NCI-H2029 treated with DMSO at 0.1 percent for 48 hours (cell line): Measurements from ENCODE around the gene ANKRD11.
A peak's percentile ranks its signal among the peaks of the same experiment; 100 is the strongest.
"Not testable (repeated sequence)": the region's sequence is repeated elsewhere in the genome, so short reads cannot be mapped to it uniquely, and the experiment has no call there.

ENCODE experiments used
- DNase-seq: peaks from one replicate; lab custom pipeline; 2025; lab: John Stamatoyannopoulos, UW

Gene ANKRD11

GRCh38 chr16:89402962-89403361 lies 87.4 kb downstream of the ANKRD11 start:
- no peak for DNase-seq

GRCh38 chr16:89401641-89402445 lies 88.5 kb downstream of the ANKRD11 start:
- DNase-seq: no peak

GRCh38 chr16:89401205-89401604 lies 89.2 kb downstream of the ANKRD11 start:
- no peak for DNase-seq

DNA sequence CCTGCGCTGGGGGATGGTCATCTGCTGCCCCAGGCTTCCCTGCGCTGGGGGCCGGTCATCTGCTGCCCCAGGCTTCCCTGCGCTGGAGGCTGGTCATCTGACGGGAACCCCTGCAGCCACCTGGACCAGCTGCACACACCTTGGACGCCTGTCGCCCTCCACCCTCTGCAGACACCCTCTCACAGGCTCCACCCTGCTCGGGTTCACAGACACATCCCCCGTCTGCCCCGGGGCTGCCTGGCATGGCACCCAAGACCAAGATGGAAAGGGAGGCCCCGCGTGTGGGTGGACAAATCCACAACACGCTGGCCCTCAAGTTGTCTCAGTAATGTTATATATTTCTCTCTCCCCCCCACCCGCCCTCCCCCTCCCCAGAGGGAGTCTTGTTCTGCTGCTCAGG lies 89.6 kb downstream of the ANKRD11 start:
- DNase-seq: no peak

- no peak for DNase-seq
Observed at GRCh38 chr16:89398924-89399323, 91.4 kb downstream of the ANKRD11 start.

DNA sequence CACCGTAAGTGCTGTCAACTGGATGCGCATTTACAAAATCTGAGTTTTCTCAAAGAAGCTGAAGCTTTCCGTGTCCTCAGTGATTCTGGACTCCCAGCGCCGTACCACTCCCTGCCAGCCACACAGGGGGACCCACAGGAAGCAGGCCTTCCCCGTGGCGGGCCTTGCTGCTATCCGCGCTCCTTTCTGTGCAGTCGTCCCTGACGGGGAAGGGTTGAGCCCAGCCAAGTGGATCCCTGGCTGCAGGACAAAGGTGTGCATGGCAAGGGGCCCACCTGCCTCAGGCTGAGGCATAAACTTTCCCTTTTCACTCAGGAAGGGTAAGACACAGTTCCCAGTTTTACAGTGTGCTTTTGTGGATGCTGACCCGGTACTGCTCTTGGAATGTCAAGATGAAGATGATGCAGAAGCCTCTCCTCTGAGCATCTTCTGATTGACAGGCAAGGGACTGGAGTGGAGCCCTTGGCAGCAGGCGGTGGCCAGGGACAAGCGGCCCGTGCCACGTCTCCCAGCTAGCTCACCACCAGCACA lies 93.0 kb downstream of the ANKRD11 start:
- DNase-seq: no peak

GRCh38 chr16:89396156-89396555 lies 94.2 kb downstream of the ANKRD11 start:
- DNase-seq: no peak

GRCh38 chr16:89395150-89396142 lies 94.9 kb downstream of the ANKRD11 start:
- DNase-seq: no peak

GRCh38 chr16:89393738-89394406 lies 96.5 kb downstream of the ANKRD11 start:
- no peak for DNase-seq

- no peak for DNase-seq
Observed at GRCh38 chr16:89392881-89393737, 97.3 kb downstream of the ANKRD11 start.

DNA sequence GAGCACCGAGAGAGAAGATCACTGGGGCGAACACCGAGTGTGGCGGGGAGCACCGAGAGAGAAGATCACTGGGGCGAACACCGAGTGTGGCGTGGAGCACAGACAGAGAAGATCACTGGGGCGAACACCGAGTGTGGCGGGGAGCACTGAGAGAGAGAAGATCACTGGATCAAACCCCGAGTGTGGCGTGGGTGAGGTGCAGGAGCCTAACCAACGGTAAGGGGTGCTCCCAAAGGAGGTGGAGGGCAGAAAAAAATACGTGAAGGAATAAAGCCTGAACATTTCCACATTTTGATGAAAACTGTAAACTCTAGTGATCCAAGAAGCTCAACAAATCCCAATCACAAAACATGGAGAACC lies 100.2 kb downstream of the ANKRD11 start:
- not testable (repeated sequence) for DNase-seq

DNA sequence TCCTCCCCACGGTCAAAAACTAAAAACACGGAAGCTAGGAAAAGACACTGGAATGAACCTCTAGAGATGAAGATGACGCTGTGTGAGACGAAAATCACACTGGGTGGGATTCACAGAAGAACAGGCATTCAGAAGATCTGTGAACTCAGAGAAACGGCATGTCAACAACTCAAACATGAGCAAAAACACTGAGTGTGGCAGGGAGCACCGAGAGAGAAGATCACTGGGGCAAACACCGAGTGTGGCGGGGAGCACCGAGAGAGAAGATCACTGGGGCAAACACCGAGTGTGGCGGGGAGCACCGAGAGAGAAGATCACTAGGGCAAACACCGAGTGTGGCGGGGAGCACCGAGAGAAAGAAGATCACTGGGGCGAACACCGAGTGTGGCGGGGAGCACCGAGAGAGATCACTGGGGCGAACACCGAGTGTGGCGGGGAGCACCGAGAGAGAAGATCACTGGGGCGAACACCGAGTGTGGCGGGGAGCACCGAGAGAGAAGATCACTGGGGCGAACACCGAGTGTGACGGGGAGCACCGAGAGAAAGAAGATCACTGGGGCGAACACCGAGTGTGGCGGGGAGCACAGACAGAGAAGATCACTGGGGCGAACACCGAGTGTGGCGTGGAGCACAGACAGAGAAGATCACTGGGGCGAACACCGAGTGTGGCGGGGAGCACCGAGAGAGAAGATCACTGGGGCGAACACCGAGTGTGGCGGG lies 100.7 kb downstream of the ANKRD11 start:
- not testable (repeated sequence) for DNase-seq

DNA sequence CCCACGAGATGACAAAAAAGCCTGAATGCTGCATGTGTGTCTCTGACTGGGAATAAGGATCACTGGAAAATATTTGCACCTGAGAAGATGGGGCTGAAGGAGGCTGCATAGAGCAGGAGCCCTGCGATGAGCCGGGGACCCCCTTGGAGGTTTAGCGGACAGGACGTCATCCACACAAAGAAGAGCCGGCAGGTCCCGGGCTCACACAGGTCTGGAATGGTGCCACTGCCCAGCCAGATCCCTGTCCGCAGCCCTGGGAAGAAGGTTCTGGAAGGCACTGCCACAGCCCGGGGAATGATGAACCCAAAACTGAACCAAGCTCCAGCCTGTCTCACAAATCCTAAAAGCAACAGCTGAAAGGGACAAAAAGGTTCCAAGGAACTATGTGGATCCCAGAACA lies 101.8 kb downstream of the ANKRD11 start:
- DNase-seq: no peak

DNA sequence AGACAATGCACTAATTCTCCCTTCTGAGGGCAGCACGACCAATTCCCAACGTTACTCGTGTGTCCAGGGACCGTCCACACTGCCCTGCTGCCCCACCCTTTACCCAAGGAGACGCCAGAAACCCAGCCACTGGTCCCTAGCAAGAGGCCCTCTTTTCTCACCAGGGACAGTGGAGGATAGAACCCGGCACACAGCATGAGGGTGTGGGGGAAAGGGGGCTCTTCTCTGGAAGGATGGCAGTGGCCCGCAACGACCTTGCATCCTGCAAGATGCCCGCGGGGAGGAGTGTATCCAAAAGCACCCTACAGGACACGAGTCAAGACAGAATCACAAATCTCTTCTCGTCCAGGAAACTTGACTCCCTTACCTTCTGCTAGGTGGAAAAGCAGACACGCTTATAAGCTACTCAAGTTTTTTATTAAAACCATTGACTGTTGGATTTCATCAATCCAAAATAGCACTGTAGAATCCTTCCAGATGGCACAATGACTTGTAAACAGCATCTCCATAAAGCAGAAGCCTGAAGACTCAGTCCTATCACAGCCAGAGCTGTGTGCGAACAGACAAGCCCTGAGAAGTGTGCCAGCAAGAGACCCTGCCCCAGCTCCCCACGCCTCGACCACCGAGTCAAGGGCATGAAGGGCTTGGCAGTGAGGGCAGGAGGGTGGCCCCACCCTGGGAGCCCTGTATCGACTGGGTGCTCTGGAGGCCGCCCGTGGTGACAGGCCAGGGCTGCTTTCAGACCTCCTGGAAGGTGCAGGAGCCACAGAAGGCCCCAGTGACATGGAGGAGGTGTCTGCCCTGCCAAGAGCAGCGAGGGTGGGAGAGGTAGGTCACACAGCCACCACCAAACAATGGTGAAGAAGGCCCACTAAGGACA lies 103.8 kb downstream of the ANKRD11 start:
- no peak for DNase-seq

- no peak for DNase-seq
Observed at GRCh38 chr16:89385712-89386111, 104.6 kb downstream of the ANKRD11 start.

- DNase-seq: no peak
Observed at GRCh38 chr16:89384282-89384681, 106.1 kb downstream of the ANKRD11 start.

DNA sequence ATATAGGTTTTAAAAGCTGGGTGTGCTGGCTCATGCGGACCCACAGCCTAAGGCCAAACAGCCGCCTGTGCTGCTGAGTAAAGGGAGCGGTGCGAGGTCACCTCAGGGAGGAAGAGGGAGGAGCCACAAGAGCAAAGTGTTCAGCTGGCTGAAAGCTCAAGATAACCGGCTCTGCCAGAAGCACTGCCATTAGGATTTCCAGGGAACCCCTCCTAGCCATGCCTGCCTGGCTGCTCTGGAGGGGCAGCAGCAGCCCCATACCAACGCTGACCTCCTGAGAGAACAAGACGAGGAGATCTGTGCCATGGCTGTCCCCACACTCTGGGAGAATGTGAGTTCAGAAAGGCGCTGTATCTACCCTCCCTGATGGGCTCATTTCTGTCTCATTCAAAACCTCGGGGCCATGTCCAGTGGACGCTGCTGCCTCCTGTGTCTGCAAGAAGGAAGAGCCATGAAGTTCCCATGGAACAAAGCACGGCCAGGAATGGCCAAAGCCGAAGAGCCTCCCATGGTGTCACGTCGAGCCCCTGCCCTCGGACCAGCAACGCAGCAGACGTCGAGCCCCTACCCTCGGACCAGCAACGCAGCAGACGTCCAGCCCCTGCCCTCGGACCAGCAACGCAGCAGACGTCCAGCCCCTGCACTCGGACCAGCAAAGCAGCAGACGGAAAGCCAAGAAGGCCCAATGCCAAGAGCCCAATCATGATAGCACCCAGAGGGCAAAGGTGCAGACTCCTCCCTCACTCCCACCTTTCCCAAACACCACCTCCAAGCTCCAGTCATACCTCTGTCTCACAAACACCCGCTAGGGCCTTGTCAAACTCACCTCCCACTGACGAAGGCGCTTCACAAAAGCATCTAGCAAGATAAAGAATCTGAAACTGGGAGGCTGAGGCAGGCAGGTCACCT lies 107.0 kb downstream of the ANKRD11 start:
- DNase-seq: peak; percentile 12

DNA sequence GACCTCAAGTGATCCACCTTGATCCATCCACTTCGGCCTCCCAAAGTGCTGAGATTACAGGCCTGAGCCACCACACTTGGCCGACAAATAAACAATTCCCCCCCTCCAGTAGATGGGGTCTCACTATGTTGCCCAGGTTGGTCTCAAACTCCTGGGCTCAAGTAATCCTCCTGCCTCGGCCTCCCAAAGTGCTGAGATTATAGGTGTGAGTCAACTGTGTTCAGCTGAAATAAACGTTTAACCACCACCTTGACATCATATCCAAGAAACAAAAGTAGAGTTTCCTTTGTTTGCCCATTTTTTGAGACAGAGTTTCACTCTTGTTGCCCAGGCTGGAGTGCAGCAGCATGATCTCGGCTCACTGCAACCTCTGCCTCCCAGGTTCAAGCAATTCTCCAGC lies 107.8 kb downstream of the ANKRD11 start:
- DNase-seq: not testable (repeated sequence)
